ENCODE data around the gene NPC1L1. TPM values are rescaled to one million over a fixed set of nuclear protein-coding genes. Genes with fewer than 3 reads are reported as not detected.
A peak's percentile ranks its signal among the peaks of the same experiment; 100 is the strongest.

NPC1L1 gene
- total RNA-seq, 1 donor from 2014 or later: not detected

DNA sequence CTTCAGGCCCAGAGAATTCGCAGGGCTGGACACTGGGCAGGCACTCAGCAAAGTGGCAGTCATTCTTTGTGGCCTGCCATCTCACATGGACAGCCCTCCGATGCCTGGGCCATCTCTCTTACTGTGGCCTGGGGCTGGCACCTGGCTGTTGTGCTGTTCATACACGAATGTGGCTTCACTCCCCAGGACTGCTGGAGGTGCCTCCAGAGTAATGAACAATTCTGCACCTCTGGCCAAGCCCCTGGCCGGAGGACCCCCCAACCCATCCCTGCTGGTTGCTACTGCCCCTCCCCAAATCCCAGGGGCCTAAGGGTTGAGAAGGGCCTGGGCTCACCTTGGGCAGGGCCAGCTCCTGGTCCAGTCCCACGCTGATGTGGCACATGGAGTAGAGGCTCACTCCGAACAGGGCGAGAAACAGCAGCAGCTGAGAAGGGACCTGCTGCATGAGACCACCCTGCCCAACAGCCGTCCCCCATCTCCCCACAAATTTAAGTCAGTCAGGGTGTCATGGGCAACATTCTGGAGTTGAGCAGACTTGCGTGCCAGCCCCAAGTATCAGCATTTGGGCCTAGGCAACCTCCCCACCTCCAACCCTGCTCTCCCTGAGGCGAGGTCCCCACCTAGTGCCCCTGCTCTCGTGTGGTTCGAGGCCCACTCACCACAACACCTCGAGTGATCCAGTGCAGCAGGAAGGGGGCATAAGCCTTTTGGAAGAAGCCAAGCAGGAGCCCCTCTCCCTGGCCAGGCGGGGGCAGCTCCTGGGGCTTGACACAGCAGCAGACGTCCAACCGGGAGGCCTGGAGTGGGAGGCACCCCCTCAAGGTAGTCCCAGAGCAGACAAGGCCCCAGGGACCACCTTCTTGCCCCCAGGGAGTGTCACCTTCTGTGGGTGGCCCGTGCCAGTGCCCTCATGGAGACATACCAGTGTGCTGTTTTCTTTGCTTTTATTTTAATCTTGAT, 9.4 kb downstream of the NPC1L1 start:
- H3K9me3 Mint-ChIP-seq (ENCODE audit: unreplicated experiment): peaks cover 12% of the 10 kb centered on the region
- peaks cover 9% of the 10 kb centered on the region for H3K36me3 Mint-ChIP-seq (ENCODE audit: unreplicated experiment)
- DNase-seq: no peak
- no peak overlapping the region for H3K27ac Mint-ChIP-seq (ENCODE audit: unreplicated experiment)
- TF ChIP-seq, protein P1, sequence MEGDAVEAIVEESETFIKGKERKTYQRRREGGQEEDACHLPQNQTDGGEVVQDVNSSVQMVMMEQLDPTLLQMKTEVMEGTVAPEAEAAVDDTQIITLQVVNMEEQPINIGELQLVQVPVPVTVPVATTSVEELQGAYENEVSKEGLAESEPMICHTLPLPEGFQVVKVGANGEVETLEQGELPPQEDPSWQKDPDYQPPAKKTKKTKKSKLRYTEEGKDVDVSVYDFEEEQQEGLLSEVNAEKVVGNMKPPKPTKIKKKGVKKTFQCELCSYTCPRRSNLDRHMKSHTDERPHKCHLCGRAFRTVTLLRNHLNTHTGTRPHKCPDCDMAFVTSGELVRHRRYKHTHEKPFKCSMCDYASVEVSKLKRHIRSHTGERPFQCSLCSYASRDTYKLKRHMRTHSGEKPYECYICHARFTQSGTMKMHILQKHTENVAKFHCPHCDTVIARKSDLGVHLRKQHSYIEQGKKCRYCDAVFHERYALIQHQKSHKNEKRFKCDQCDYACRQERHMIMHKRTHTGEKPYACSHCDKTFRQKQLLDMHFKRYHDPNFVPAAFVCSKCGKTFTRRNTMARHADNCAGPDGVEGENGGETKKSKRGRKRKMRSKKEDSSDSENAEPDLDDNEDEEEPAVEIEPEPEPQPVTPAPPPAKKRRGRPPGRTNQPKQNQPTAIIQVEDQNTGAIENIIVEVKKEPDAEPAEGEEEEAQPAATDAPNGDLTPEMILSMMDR (IDR thresholded peaks at IDR 0.05; ENCODE audit: partially characterized antibody, unreplicated experiment): no peak
- no peak overlapping the region for H3K4me3 Mint-ChIP-seq (ENCODE audit: unreplicated experiment)
- peaks cover 5% of the 10 kb centered on the region for H3K27me3 Mint-ChIP-seq (ENCODE audit: unreplicated experiment)
- peaks cover 1% of the 10 kb centered on the region for H3K4me1 Mint-ChIP-seq (ENCODE audit: low read depth, unreplicated experiment)

DNA sequence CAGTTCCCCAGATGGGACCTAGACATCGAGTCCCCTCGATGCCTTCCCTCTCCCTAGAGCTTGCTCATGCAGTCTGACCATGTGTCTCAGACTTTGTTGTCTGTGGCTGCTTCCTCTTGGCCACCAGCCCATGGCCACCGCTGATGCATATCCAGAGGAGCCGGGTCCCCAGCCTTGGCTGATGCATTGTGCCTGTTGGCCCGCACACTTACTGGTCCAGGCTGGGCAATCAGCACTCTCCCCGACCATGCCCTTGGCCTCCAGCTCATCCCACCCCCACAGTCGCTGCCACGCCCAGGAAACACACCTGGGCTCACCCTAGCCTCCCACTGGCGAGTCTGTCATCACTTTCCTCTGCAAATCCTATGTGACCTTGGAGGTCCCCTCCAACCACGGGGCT, 10.1 kb downstream of the NPC1L1 start:
- Mint-ChIP-seq H3K36me3 (ENCODE audit: unreplicated experiment) (peaks cover 9% of the 10 kb centered on the region), H3K27ac (ENCODE audit: unreplicated experiment) (no peak overlapping the region), H3K4me3 (ENCODE audit: unreplicated experiment) (no peak overlapping the region), H3K4me1 (ENCODE audit: low read depth, unreplicated experiment) (peaks cover 1% of the 10 kb centered on the region), H3K9me3 (ENCODE audit: unreplicated experiment) (peaks cover 13% of the 10 kb centered on the region), H3K27me3 (ENCODE audit: unreplicated experiment) (peaks cover 6% of the 10 kb centered on the region)
- TF ChIP-seq, protein P1 (IDR thresholded peaks at IDR 0.05; ENCODE audit: partially characterized antibody, unreplicated experiment): no peak
- DNase-seq: no peak

DNA sequence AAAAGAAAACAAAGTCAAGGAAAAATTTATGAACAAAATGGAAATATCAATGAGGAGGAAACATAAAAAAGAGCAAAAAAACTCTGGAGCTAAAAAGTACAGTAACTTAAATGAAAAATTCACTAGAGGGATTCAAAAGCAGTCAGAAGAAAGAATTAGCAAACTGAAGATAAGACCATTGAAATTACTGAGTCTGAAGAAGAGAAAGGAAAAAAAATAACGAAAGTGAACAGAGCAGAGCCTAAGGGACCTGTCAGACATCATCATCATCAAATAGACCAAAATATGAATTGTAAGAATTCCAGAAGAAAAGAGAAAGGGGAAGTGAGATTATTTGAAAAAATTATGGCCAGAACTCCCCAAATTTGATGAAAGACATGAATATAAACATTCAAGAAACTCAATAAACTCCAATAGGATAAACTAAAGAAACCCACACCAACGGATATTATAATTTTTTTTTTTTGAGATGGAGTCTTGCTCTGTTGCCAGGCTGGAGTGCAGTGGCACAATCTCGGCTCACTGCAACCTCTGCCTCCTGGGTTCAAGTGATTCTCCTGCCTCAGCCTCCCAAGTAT, 16.2 kb downstream of the NPC1L1 start:
- Mint-ChIP-seq H3K9me3 (ENCODE audit: unreplicated experiment) (peaks cover 13% of the 10 kb centered on the region), H3K4me1 (ENCODE audit: low read depth, unreplicated experiment) (peaks cover 2% of the 10 kb centered on the region), H3K36me3 (ENCODE audit: unreplicated experiment) (peaks cover 18% of the 10 kb centered on the region), H3K27ac (ENCODE audit: unreplicated experiment) (no peak overlapping the region), H3K4me3 (ENCODE audit: unreplicated experiment) (no peak overlapping the region), H3K27me3 (ENCODE audit: unreplicated experiment) (peaks cover 10% of the 10 kb centered on the region)
- TF ChIP-seq, protein P1 (IDR thresholded peaks at IDR 0.05; ENCODE audit: partially characterized antibody, unreplicated experiment): no peak
- DNase-seq: no peak

DNA sequence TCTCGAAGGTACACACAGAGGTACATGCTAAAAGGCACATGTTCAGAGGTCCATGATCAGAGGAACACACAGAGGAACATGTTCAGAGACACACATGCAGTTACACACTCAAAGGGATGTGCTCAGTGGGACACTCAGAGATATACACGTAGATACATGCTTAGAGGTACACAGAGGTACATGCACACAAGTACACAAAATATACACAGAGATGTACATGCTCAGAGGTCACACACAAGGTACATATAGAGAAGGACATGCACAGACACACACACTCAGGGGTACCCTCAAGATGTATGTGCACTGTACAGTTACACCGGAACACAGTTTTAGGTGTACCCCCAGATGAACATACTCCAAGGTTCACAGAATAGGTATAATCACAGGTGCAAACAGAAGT, 18.8 kb downstream of the NPC1L1 start:
- Mint-ChIP-seq H3K27me3 (ENCODE audit: unreplicated experiment) (peaks cover 15% of the 10 kb centered on the region), H3K9me3 (ENCODE audit: unreplicated experiment) (peaks cover 18% of the 10 kb centered on the region), H3K4me1 (ENCODE audit: low read depth, unreplicated experiment) (peaks cover 11% of the 10 kb centered on the region), H3K4me3 (ENCODE audit: unreplicated experiment) (no peak overlapping the region), H3K36me3 (ENCODE audit: unreplicated experiment) (peaks cover 14% of the 10 kb centered on the region), H3K27ac (ENCODE audit: unreplicated experiment) (peak overlapping the region; percentile 38)
- no peak for DNase-seq
- TF ChIP-seq, protein P1 (IDR thresholded peaks at IDR 0.05; ENCODE audit: partially characterized antibody, unreplicated experiment): no peak

Measured in glutamatergic neuron (in vitro differentiated cells).